IPS-18a (cell line): ENCODE results near the gene FAM217B.

Experiments
- H3K27ac ChIP-seq: one replicate; pipeline ENCODE4 v1.5.1; 2013; ENCODE audit warnings: low read length
- H3K27me3 ChIP-seq: one replicate; pipeline ENCODE4 v1.6.1; 2013; ENCODE audit warnings: mild to moderate bottlenecking, low read length; ENCODE audit not compliant: control insufficient read depth, insufficient read depth
- H3K36me3 ChIP-seq: one replicate; pipeline ENCODE4 v1.6.1; 2013; ENCODE audit warnings: low read depth, low read length; ENCODE audit not compliant: control insufficient read depth
- H3K4me1 ChIP-seq: one replicate; pipeline ENCODE4 v1.6.1; 2013; ENCODE audit warnings: low read depth, low read length; ENCODE audit not compliant: control insufficient read depth
- H3K4me3 ChIP-seq: one replicate; pipeline ENCODE4 v1.5.1; 2013; ENCODE audit warnings: low read length
- H3K9ac ChIP-seq: one replicate; pipeline ENCODE4 v1.6.1; 2013; ENCODE audit warnings: mild to moderate bottlenecking, low read length, moderate library complexity
- H3K9me3 ChIP-seq: one replicate; pipeline ENCODE4 v1.6.1; 2013; ENCODE audit warnings: low read depth, low read length; ENCODE audit not compliant: control insufficient read depth

The FAM217B gene

GRCh38 chr20:59940129-59940955 lies at the start of gene FAM217B, which contains the start of gene PPP1R3D:
TSS of gene FAM217B (plus strand) at chr20:59940389. CDS start at chr20:59943944, 3,555 bp downstream.
TSS of gene PPP1R3D (minus strand) at chr20:59940305. CDS start at chr20:59939931, 374 bp downstream.
- Histone ChIP-seq H3K27me3 (peaks cover 31% of the 10 kb centered on the region), H3K4me1 (peaks cover 8% of the 10 kb centered on the region), H3K4me3 (peak within 1 kb of the TSS; percentile 81), H3K27ac (peak within 1 kb of the TSS; percentile 49), H3K9me3 (no peaks in the 10 kb centered on the region), H3K9ac (peak within 1 kb of the TSS; percentile 74), H3K36me3 (peaks cover 31% of the 10 kb centered on the region)

- H3K9ac ChIP-seq = no peak overlapping the region
- no peaks in the 10 kb centered on the region for H3K27me3 ChIP-seq
- no peak overlapping the region for H3K27ac ChIP-seq
- no peak overlapping the region for H3K4me3 ChIP-seq
- no peaks in the 10 kb centered on the region for H3K9me3 ChIP-seq
- H3K36me3 ChIP-seq = no peaks in the 10 kb centered on the region
- no peaks in the 10 kb centered on the region for H3K4me1 ChIP-seq
Observed at GRCh38 chr20:59891581-59891980, 48.6 kb upstream of the FAM217B start.

GRCh38 chr20:59895908-59896307 lies 44.3 kb upstream of the FAM217B start:
- H3K4me3 ChIP-seq = no peak overlapping the region
- H3K4me1 ChIP-seq = no peaks in the 10 kb centered on the region
- peaks cover 6% of the 10 kb centered on the region for H3K27me3 ChIP-seq
- H3K9ac ChIP-seq = no peak overlapping the region
- no peaks in the 10 kb centered on the region for H3K9me3 ChIP-seq
- H3K36me3 ChIP-seq = no peaks in the 10 kb centered on the region
- no peak overlapping the region for H3K27ac ChIP-seq

GRCh38 chr20:59902470-59902869 lies 37.7 kb upstream of the FAM217B start:
- no peak overlapping the region for H3K4me3 ChIP-seq
- no peaks in the 10 kb centered on the region for H3K36me3 ChIP-seq
- no peaks in the 10 kb centered on the region for H3K9me3 ChIP-seq
- no peak overlapping the region for H3K27ac ChIP-seq
- H3K4me1 ChIP-seq = no peaks in the 10 kb centered on the region
- peaks cover 6% of the 10 kb centered on the region for H3K27me3 ChIP-seq
- H3K9ac ChIP-seq = no peak overlapping the region

- H3K27me3 ChIP-seq = peaks cover 6% of the 10 kb centered on the region
- H3K36me3 ChIP-seq = no peaks in the 10 kb centered on the region
- H3K4me3 ChIP-seq = no peak overlapping the region
- H3K4me1 ChIP-seq = no peaks in the 10 kb centered on the region
- H3K9me3 ChIP-seq = no peaks in the 10 kb centered on the region
- H3K9ac ChIP-seq = no peak overlapping the region
- no peak overlapping the region for H3K27ac ChIP-seq
Observed at GRCh38 chr20:59903621-59904020, 36.6 kb upstream of the FAM217B start.

- Histone ChIP-seq H3K27me3 (no peaks in the 10 kb centered on the region), H3K36me3 (no peaks in the 10 kb centered on the region), H3K4me3 (no peak overlapping the region), H3K9me3 (no peaks in the 10 kb centered on the region), H3K27ac (no peak overlapping the region), H3K9ac (no peak overlapping the region), H3K4me1 (no peaks in the 10 kb centered on the region)
Observed at GRCh38 chr20:59908855-59909254, 31.3 kb upstream of the FAM217B start.

- Histone ChIP-seq H3K27ac (no peak overlapping the region), H3K27me3 (no peaks in the 10 kb centered on the region), H3K4me3 (no peak overlapping the region), H3K9ac (no peak overlapping the region), H3K36me3 (no peaks in the 10 kb centered on the region), H3K4me1 (no peaks in the 10 kb centered on the region), H3K9me3 (no peaks in the 10 kb centered on the region)
Observed at GRCh38 chr20:59911041-59911440, 29.1 kb upstream of the FAM217B start.

GRCh38 chr20:59912609-59913008 lies 27.6 kb upstream of the FAM217B start:
- Histone ChIP-seq H3K9ac (no peak overlapping the region), H3K9me3 (no peaks in the 10 kb centered on the region), H3K36me3 (no peaks in the 10 kb centered on the region), H3K4me3 (no peak overlapping the region), H3K4me1 (no peaks in the 10 kb centered on the region), H3K27me3 (no peaks in the 10 kb centered on the region), H3K27ac (no peak overlapping the region)

GRCh38 chr20:59920944-59921343 lies 19.2 kb upstream of the FAM217B start:
- Histone ChIP-seq H3K27me3 (peaks cover 5% of the 10 kb centered on the region), H3K9ac (no peak overlapping the region), H3K9me3 (no peaks in the 10 kb centered on the region), H3K36me3 (no peaks in the 10 kb centered on the region), H3K4me1 (no peaks in the 10 kb centered on the region), H3K27ac (no peak overlapping the region), H3K4me3 (no peak overlapping the region)

GRCh38 chr20:59923514-59923913 lies 16.7 kb upstream of the FAM217B start:
- no peak overlapping the region for H3K9ac ChIP-seq
- H3K4me1 ChIP-seq = no peaks in the 10 kb centered on the region
- no peaks in the 10 kb centered on the region for H3K9me3 ChIP-seq
- no peak overlapping the region for H3K27ac ChIP-seq
- no peaks in the 10 kb centered on the region for H3K36me3 ChIP-seq
- no peak overlapping the region for H3K4me3 ChIP-seq
- H3K27me3 ChIP-seq = peaks cover 5% of the 10 kb centered on the region

- no peak overlapping the region for H3K4me3 ChIP-seq
- H3K36me3 ChIP-seq = no peaks in the 10 kb centered on the region
Observed at GRCh38 chr20:59925359-59925758, 14.8 kb upstream of the FAM217B start.

GRCh38 chr20:59925899-59926298 lies 14.3 kb upstream of the FAM217B start:
- no peak overlapping the region for H3K27ac ChIP-seq
- H3K36me3 ChIP-seq = no peaks in the 10 kb centered on the region
- H3K9ac ChIP-seq = no peak overlapping the region
- H3K27me3 ChIP-seq = peaks cover 5% of the 10 kb centered on the region
- no peaks in the 10 kb centered on the region for H3K4me1 ChIP-seq
- H3K9me3 ChIP-seq = no peaks in the 10 kb centered on the region
- no peak overlapping the region for H3K4me3 ChIP-seq

More at GRCh38 chr20:59925359-59925758, 14.8 kb upstream of the FAM217B start:
- H3K9me3 ChIP-seq = no peaks in the 10 kb centered on the region
- no peak overlapping the region for H3K27ac ChIP-seq
- no peak overlapping the region for H3K9ac ChIP-seq
- peaks cover 5% of the 10 kb centered on the region for H3K27me3 ChIP-seq
- H3K4me1 ChIP-seq = no peaks in the 10 kb centered on the region
